Activated naive CD4-positive, alpha-beta T cell treated with anti-CD3 and anti-CD28 coated beads, Interleukin-2, amount 10 ng/mL, durations not matched to agents 7 days and 5 days (primary cell): ENCODE measurements around the gene FAM120A.

Experiments used
- CTCF ChIA-PET: fragments of 350-600 bp; sonication (Branson Sonifier 250); formaldehyde crosslinking; loops from one replicate; lab custom pipeline; 2021; ENCODE audit warnings: antibody characterized with exemption; lab: Charles Lee
- DNase-seq: peaks from one replicate; pipeline ENCODE4 v3.0.0-alpha.2; 2020
- H3K27ac Mint-ChIP-seq: one replicate; pipeline ENCODE4 v1.8.0; 2021; ENCODE audit warnings: mild to moderate bottlenecking, moderate library complexity, mixed read lengths
- H3K27me3 Mint-ChIP-seq: one replicate; pipeline ENCODE4 v1.8.0; 2021; ENCODE audit warnings: mild to moderate bottlenecking, mixed read lengths
- H3K36me3 Mint-ChIP-seq: one replicate; pipeline ENCODE4 v1.8.0; 2021; ENCODE audit warnings: mixed read lengths
- H3K4me1 Mint-ChIP-seq: one replicate; pipeline ENCODE4 v1.8.0; 2021; ENCODE audit warnings: mixed read lengths
- H3K4me3 Mint-ChIP-seq: one replicate; pipeline ENCODE4 v1.8.0; 2021; ENCODE audit warnings: mild to moderate bottlenecking, moderate library complexity, mixed read lengths
- H3K9me3 Mint-ChIP-seq: one replicate; pipeline ENCODE4 v1.8.0; 2021; ENCODE audit warnings: mixed read lengths

FAM120A gene

DNA sequence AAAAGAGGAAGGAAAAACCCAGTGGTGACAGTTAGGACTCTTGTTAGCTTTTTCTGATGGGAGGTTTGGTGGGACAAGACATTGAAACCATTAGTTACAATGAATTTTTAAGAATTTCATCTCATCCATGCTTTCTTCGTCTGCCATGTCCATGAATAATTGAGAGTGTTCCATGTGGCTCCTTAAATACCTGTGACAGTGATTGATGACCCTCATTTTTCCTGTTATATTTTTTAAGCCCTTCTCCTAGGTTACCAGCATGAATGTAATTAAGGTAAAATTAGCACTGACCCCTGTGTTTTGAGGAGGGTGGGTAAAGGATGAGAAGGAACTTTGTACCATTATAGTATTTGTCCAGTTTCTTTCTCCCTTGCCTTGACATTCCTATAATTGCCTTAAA is 101.4 kb downstream of the FAM120A start:
- Mint-ChIP-seq H3K27me3 (no peaks in the 10 kb centered on the region), H3K36me3 (peaks cover 52% of the 10 kb centered on the region), H3K27ac (no peak overlapping the region), H3K4me3 (no peak overlapping the region), H3K4me1 (no peaks in the 10 kb centered on the region), H3K9me3 (no peaks in the 10 kb centered on the region)
- CTCF ChIA-PET, result interaction anchor here (1.5 kb wide), 1 partner anchor 13 kb away, joined by 13 read pairs; no protein-coding TSS in a partner anchor
- no peak for DNase-seq

DNA sequence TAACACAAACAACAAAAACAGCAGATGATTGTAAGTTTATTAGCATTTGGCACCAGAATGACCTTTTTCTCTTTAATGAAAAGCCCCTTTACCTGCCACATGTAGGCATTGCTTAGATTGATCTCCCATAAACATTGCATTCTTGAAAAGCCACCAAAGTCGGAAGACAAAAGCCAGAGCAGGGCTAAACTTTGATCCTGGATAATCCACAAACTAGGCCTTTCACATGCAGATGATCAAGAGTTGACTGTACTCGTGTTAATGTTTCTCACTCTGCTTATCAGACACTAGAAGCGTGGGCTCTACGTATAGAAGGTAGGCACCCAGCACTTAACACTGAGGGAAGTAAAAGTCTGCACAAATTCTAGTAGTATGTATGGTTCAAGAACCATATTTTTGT is 103.9 kb downstream of the FAM120A start:
- DNase-seq, result no peak
- Mint-ChIP-seq H3K27me3 (no peaks in the 10 kb centered on the region), H3K27ac (no peak overlapping the region), H3K4me3 (no peak overlapping the region), H3K36me3 (peaks cover 58% of the 10 kb centered on the region), H3K9me3 (no peaks in the 10 kb centered on the region), H3K4me1 (no peaks in the 10 kb centered on the region)
- CTCF ChIA-PET, result interaction anchor here (1.5 kb wide), 1 partner anchor 11 kb away, joined by 6 read pairs; no protein-coding TSS in a partner anchor

- H3K36me3 Mint-ChIP-seq, result peaks cover 51% of the 10 kb centered on the region
- H3K27me3 Mint-ChIP-seq, result no peaks in the 10 kb centered on the region
- H3K27ac Mint-ChIP-seq, result peak overlapping the region; percentile 2
- H3K9me3 Mint-ChIP-seq, result no peaks in the 10 kb centered on the region
- CTCF ChIA-PET, result no interaction called here
- no peaks in the 10 kb centered on the region for H3K4me1 Mint-ChIP-seq
- H3K4me3 Mint-ChIP-seq, result no peak overlapping the region
- no peak for DNase-seq
Observed at GRCh38 chr9:93557366-93558137, 106.1 kb downstream of the FAM120A start.

DNA sequence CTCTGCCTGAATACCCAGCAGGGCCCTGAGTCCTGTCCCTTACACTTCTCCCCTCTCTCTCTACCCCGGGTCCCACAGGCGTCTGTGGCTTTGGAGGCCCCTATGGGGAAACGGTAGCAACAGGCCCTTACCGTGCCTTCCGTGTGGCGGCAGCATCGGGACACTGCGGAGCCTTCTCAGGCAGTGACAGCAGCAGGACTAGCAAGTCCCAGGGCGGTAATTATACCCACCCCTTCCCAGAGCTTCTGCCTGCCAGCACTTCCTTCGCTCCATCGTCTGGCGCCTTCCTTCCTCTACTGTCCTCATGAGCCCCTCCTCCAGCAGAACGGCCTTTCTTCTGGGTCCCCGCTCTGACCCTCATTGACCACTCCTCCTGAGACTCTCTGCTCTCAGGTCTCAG is 107.0 kb downstream of the FAM120A start:
- CTCF ChIA-PET, result no interaction called here
- Mint-ChIP-seq H3K9me3 (no peaks in the 10 kb centered on the region), H3K4me3 (no peak overlapping the region), H3K27me3 (no peaks in the 10 kb centered on the region), H3K36me3 (peaks cover 49% of the 10 kb centered on the region), H3K27ac (no peak overlapping the region), H3K4me1 (no peaks in the 10 kb centered on the region)
- DNase-seq, result no peak

DNA sequence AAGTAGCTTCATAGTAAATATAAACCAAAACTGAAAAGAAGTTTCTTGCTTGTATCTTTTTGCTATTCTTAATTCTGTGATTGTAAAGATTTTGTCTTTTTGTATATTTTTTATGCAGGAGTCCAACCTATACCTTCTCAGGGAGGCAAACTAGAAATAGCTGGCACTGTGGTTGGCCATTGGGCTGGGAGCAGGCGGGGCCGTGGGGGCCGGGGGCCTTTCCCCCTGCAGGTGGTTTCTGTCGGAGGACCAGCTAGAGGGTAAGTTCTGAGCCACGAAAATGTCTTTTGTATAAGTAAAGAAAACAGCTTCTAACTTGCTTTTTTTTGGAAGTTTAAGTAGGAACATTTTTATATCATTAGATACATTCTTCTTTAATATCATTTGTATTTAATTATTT is 109.5 kb downstream of the FAM120A start:
- H3K27ac Mint-ChIP-seq, result no peak overlapping the region
- H3K4me1 Mint-ChIP-seq, result peaks cover 11% of the 10 kb centered on the region
- peaks cover 61% of the 10 kb centered on the region for H3K36me3 Mint-ChIP-seq
- no peaks in the 10 kb centered on the region for H3K9me3 Mint-ChIP-seq
- H3K27me3 Mint-ChIP-seq, result no peaks in the 10 kb centered on the region
- CTCF ChIA-PET, result interaction anchor here (0.8 kb wide), 1 partner anchor 399 kb away, joined by 3 read pairs; no protein-coding TSS in a partner anchor
- H3K4me3 Mint-ChIP-seq, result no peak overlapping the region
- DNase-seq, result no peak

GRCh38 chr9:93562157-93562556 is 110.7 kb downstream of the FAM120A start:
- no peak for DNase-seq
- H3K9me3 Mint-ChIP-seq, result no peaks in the 10 kb centered on the region
- no peak overlapping the region for H3K27ac Mint-ChIP-seq
- H3K4me1 Mint-ChIP-seq, result peaks cover 16% of the 10 kb centered on the region
- no peaks in the 10 kb centered on the region for H3K27me3 Mint-ChIP-seq
- H3K36me3 Mint-ChIP-seq, result peaks cover 54% of the 10 kb centered on the region
- CTCF ChIA-PET, result no interaction called here
- H3K4me3 Mint-ChIP-seq, result no peak overlapping the region

- DNase-seq, result no peak
- CTCF ChIA-PET, result interaction anchor here (1.0 to 1.8 kb wide), 5 partner anchors 29 to 608 kb away, joined by 3 to 6 read pairs (median 4); no protein-coding TSS in a partner anchor
- peak overlapping the region; percentile 75 for H3K27ac Mint-ChIP-seq
- H3K4me1 Mint-ChIP-seq, result peaks cover 28% of the 10 kb centered on the region
- no peaks in the 10 kb centered on the region for H3K27me3 Mint-ChIP-seq
- peaks cover 35% of the 10 kb centered on the region for H3K36me3 Mint-ChIP-seq
- H3K4me3 Mint-ChIP-seq, result no peak overlapping the region
- no peaks in the 10 kb centered on the region for H3K9me3 Mint-ChIP-seq
Observed at GRCh38 chr9:93565089-93565488, 113.6 kb downstream of the FAM120A start.

DNA sequence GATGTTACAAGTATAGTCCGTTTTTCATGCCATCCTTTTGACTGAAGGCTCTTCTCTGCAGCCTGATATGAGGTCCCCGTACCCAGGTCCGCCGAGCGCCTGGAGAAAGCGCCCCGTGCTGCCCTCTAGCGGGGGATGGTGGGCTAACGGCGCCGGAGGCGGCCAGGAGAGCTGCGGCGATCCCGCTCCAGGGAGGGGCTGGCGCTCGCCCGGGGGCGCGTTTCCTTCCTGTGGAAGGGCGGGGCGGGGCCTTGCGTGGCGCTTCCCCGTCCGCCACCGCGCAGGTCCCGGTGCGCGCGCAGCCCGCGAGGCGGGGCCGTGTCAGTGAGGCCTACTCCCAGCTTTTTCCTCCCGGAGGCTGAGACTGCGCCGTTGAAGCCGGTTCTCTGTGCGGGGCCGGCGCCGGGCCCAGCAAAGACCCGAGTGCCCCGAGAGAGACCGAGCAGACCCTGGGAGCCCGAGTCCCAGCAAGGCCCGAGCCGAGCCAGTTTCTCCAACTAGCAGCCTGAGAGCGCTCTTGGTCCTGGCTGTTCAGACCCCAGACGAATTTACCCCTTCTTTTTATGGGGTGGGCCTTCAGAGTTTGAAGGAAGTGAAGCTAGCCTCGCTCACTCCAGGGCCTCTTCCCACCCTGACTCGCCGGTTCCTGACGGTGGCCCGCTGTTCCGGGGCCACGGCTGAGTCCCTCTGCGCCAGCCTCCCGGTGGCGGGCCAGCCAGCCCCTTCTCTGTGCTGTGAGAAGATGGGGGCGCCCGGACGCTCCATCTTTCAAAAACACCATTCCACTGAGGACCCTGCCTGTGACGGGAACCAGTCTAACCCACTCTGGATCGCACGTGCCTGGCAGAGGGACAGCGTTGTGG is 115.2 kb downstream of the FAM120A start:
- Mint-ChIP-seq H3K27ac (peak overlapping the region; percentile 90), H3K9me3 (peaks cover 11% of the 10 kb centered on the region), H3K36me3 (peaks cover 44% of the 10 kb centered on the region), H3K4me3 (peak overlapping the region; percentile 84), H3K4me1 (peaks cover 28% of the 10 kb centered on the region), H3K27me3 (no peaks in the 10 kb centered on the region)
- DNase-seq, result peak; percentile 98
- CTCF ChIA-PET, result interaction anchor here (0.7 to 2.2 kb wide), 25 partner anchors 8 to 610 kb away, joined by 3 to 13 read pairs (median 4); partner anchors contain the start of gene FAM120AOS

- Mint-ChIP-seq H3K27ac (peak overlapping the region; percentile 90), H3K4me3 (peak overlapping the region; percentile 84), H3K4me1 (peaks cover 28% of the 10 kb centered on the region), H3K9me3 (peaks cover 11% of the 10 kb centered on the region), H3K36me3 (peaks cover 38% of the 10 kb centered on the region), H3K27me3 (no peaks in the 10 kb centered on the region)
- no peak for DNase-seq
- CTCF ChIA-PET, result interaction anchor here (1.1 to 2.2 kb wide), 6 partner anchors 11 to 458 kb away, joined by 4 to 12 read pairs (median 8); partner anchors contain the start of gene FAM120AOS
Observed at GRCh38 chr9:93567271-93567959, 115.9 kb downstream of the FAM120A start.

DNA sequence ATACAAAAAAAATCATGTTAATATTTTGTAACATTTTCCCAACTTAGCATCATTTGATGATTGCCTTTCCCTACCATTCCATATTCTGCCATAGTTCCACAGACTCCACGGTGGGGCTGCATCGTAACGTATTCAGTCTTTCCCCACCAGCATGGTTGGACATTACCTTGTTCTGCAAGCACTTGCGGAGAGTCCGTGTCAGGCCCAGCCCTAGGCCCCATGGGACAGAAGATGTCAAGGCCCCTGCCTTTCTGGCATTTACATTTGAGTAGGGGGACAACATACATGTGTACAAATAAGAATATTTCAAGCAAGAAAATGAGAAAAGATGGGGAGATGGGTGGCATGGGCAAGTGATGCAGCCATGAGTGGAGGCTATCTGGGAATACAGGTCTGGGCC is 116.7 kb downstream of the FAM120A start:
- Mint-ChIP-seq H3K27me3 (peaks cover 4% of the 10 kb centered on the region), H3K27ac (no peak overlapping the region), H3K9me3 (peaks cover 11% of the 10 kb centered on the region), H3K4me3 (no peak overlapping the region), H3K4me1 (peaks cover 28% of the 10 kb centered on the region), H3K36me3 (peaks cover 35% of the 10 kb centered on the region)
- DNase-seq, result no peak
- CTCF ChIA-PET, result no interaction called here

GRCh38 chr9:93569621-93570174 is 118.2 kb downstream of the FAM120A start:
- no peak overlapping the region for H3K27ac Mint-ChIP-seq
- DNase-seq, result no peak
- H3K4me1 Mint-ChIP-seq, result peaks cover 33% of the 10 kb centered on the region
- CTCF ChIA-PET, result no interaction called here
- peaks cover 7% of the 10 kb centered on the region for H3K27me3 Mint-ChIP-seq
- no peak overlapping the region for H3K4me3 Mint-ChIP-seq
- H3K36me3 Mint-ChIP-seq, result peaks cover 24% of the 10 kb centered on the region
- H3K9me3 Mint-ChIP-seq, result peaks cover 11% of the 10 kb centered on the region

DNA sequence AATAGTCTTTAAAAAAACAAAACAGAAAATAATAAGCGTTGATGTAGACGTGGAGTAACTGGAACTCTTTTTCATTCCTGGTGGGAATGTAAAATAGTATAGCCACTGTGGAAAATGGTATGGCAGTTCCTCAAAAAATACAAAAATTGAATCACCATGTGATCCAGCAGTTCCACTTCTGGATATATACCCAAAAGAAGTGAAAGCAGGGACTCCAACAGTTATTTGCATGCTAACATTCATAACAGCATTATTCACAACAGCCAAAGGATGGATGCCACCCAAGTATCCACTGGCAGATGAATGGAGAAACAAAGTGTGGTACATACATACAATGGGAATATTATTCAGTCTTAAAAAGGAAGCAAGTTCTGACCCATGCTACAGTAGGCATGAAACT is 120.7 kb downstream of the FAM120A start:
- peaks cover 13% of the 10 kb centered on the region for H3K36me3 Mint-ChIP-seq
- DNase-seq, result no peak
- H3K27me3 Mint-ChIP-seq, result peaks cover 7% of the 10 kb centered on the region
- peaks cover 24% of the 10 kb centered on the region for H3K4me1 Mint-ChIP-seq
- no peak overlapping the region for H3K27ac Mint-ChIP-seq
- H3K9me3 Mint-ChIP-seq, result peaks cover 11% of the 10 kb centered on the region
- H3K4me3 Mint-ChIP-seq, result no peak overlapping the region
- CTCF ChIA-PET, result no interaction called here

DNA sequence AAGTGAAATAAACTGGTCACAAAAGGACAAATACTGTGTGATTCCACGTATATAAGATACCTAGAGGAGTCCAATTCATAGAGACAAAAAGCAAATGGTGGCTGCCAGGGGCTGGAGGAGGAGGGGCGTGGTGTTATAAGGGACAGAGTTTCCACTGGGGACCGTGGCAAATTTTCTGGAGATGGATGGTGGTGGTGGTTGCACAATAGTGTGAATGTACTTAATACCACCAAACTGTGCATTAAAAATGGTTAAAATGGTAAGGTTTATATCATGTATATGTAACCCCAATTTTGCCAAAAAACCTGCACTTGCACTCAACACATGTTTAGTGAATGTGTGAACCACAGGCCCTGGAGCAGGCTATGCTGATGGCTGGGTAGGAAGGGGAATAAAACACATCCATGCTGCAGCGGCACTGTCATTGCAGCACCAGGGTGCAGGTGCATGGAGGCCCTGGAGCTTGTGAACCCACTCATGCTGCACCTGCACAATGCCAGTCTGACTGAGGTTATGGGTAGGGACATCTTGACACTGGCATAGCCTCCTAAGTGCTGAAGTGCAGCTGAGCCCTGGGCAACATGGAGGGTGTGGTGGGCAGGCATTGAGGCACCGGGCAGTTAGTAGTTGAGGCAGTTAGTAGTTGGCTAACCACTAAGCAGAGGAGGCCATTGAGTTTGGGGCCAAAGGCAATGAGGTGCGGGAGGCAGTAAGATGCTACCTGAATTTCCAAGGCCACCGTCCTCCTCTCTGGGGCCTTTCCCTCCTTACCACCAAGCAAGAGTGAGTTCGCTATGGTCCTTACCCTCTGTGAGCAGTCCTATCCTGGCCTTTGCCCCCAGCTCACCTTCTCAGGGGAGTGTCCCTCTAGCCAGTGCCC is 121.4 kb downstream of the FAM120A start:
- CTCF ChIA-PET, result no interaction called here
- H3K4me3 Mint-ChIP-seq, result no peak overlapping the region

More for the DNA sequence above, 121.4 kb downstream of the FAM120A start:
- H3K4me1 Mint-ChIP-seq, result peaks cover 21% of the 10 kb centered on the region
- H3K9me3 Mint-ChIP-seq, result peaks cover 11% of the 10 kb centered on the region
- H3K27ac Mint-ChIP-seq, result no peak overlapping the region
- DNase-seq, result no peak
- peaks cover 13% of the 10 kb centered on the region for H3K36me3 Mint-ChIP-seq
- peaks cover 7% of the 10 kb centered on the region for H3K27me3 Mint-ChIP-seq
